Measurements from ENCODE around the gene GALNT15. TPM values are rescaled to one million over a fixed set of nuclear protein-coding genes. Genes with fewer than 3 reads are reported as not detected.

The GALNT15 gene, protein sequence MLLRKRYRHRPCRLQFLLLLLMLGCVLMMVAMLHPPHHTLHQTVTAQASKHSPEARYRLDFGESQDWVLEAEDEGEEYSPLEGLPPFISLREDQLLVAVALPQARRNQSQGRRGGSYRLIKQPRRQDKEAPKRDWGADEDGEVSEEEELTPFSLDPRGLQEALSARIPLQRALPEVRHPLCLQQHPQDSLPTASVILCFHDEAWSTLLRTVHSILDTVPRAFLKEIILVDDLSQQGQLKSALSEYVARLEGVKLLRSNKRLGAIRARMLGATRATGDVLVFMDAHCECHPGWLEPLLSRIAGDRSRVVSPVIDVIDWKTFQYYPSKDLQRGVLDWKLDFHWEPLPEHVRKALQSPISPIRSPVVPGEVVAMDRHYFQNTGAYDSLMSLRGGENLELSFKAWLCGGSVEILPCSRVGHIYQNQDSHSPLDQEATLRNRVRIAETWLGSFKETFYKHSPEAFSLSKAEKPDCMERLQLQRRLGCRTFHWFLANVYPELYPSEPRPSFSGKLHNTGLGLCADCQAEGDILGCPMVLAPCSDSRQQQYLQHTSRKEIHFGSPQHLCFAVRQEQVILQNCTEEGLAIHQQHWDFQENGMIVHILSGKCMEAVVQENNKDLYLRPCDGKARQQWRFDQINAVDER
- polyA plus RNA-seq (0.03 TPM in 1 of 3 replicates, not detected in the others), polyA minus RNA-seq (0.16 to 0.20 TPM in 2 of 3 replicates, not detected in the other)
- polyA plus RNA-seq (2011; ENCODE audit: low read depth), result 0.16 TPM
- polyA plus RNA-seq (2011; cell fraction: cytosol; rRNA removed), result not detected in 2 replicates
- 0.08 TPM in 1 of 2 replicates, not detected in the other for polyA plus RNA-seq (2011; cell fraction: nucleus; rRNA removed)
- polyA plus RNA-seq (2012; ENCODE audit: low replicate concordance), result 0.04 TPM in 1 of 2 replicates, not detected in the other
- not detected for polyA minus RNA-seq (2011; cell fraction: cytosol; rRNA and poly(A)+ RNA removed)
- 0.23 and 0.32 TPM in 2 replicates for polyA minus RNA-seq (2011; cell fraction: nucleus; rRNA and poly(A)+ RNA removed)

DNA sequence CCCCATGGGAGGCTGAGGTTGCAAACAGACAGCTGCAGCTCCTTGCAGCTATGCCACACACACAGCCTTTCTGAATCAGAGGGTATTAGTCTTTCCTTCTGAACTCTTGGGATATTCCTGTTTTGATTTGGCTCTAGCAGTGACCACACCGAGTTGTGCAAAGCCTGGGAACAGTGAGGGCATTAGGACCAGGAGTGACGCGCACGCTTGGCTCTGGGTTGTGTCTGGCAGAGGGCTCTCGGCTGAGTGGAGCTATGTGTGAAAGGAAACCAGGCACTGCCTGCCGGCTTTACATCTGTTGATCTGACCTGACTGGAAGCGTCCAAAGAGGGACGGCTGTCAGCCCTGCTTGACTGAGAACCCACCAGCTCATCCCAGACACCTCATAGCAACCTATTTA lies at the start of gene GALNT15:
TSS of gene GALNT15 (plus strand) at position 292 of the 400 bp plus-strand sequence. CDS start 472 bp downstream, outside the sequence.
- H3K27ac ChIP-seq (ENCODE audit: control insufficient read depth, insufficient read depth, low read length), result no peak within 1 kb of the TSS
- no peaks in the 10 kb centered on the region for H3K9me3 ChIP-seq (ENCODE audit: control insufficient read depth, low read depth, low read length)
- no peaks in the 10 kb centered on the region for H3K79me2 ChIP-seq (ENCODE audit: control insufficient read depth, insufficient read depth, low read length)
- no peaks in the 10 kb centered on the region for H4K20me1 ChIP-seq (ENCODE audit: control insufficient read depth, extremely low read depth, insufficient read depth, low read length)
- no peak within 1 kb of the TSS for H3K4me3 ChIP-seq (ENCODE audit: control insufficient read depth in 2 of 3, extremely low read depth in 1 of 3, insufficient read depth in 2 of 3, low read depth in 1 of 3, low read length in 3 of 3)
- no peak within 1 kb of the TSS for H2AFZ ChIP-seq (ENCODE audit: control insufficient read depth, low read length)
- H3K9ac ChIP-seq (ENCODE audit: control insufficient read depth, extremely low read depth, insufficient read depth, low read length), result no peak within 1 kb of the TSS
- TF ChIP-seq, protein P1, sequence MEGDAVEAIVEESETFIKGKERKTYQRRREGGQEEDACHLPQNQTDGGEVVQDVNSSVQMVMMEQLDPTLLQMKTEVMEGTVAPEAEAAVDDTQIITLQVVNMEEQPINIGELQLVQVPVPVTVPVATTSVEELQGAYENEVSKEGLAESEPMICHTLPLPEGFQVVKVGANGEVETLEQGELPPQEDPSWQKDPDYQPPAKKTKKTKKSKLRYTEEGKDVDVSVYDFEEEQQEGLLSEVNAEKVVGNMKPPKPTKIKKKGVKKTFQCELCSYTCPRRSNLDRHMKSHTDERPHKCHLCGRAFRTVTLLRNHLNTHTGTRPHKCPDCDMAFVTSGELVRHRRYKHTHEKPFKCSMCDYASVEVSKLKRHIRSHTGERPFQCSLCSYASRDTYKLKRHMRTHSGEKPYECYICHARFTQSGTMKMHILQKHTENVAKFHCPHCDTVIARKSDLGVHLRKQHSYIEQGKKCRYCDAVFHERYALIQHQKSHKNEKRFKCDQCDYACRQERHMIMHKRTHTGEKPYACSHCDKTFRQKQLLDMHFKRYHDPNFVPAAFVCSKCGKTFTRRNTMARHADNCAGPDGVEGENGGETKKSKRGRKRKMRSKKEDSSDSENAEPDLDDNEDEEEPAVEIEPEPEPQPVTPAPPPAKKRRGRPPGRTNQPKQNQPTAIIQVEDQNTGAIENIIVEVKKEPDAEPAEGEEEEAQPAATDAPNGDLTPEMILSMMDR (optimal IDR thresholded peaks at IDR 0.05 in 1 of 3, IDR thresholded peaks at IDR 0.05 in 1 of 3, conservative IDR thresholded peaks at IDR 0.05 in 1 of 3; ENCODE audit: extremely low read depth in 1 of 3, insufficient read depth in 2 of 3, low read length in 3 of 3), result no peak
- TF ChIP-seq EZH2 (IDR thresholded peaks at IDR 0.05; ENCODE audit: low read length), result no peak
- H3K36me3 ChIP-seq (ENCODE audit: control insufficient read depth in 2 of 2, extremely low read depth in 1 of 2, insufficient read depth in 2 of 2, low read length in 2 of 2), result no peaks in the 10 kb centered on the region
- H3K4me1 ChIP-seq (ENCODE audit: control insufficient read depth, extremely low read depth, insufficient read depth, low read length), result peaks cover 4% of the 10 kb centered on the region
- DNase-seq (ENCODE audit: low read depth, low spot score) (no peak), FAIRE-seq (no peak)
- dilution Hi-C loops (cut with MboI; ENCODE audit: extremely low pct_ligation_motif_present, low sequenced_read_pairs), result no loop called here
- H3K4me2 ChIP-seq (ENCODE audit: control insufficient read depth, extremely low read depth, insufficient read depth, low read depth, low read length), result peak within 1 kb of the TSS; percentile 29
- H3K9me1 ChIP-seq (ENCODE audit: control insufficient read depth, extremely low read depth, insufficient read depth, low read length), result no peaks in the 10 kb centered on the region
- peaks cover 12% of the 10 kb centered on the region for H3K27me3 ChIP-seq (ENCODE audit: control insufficient read depth, extremely low read depth, insufficient read depth, low read length)

DNA sequence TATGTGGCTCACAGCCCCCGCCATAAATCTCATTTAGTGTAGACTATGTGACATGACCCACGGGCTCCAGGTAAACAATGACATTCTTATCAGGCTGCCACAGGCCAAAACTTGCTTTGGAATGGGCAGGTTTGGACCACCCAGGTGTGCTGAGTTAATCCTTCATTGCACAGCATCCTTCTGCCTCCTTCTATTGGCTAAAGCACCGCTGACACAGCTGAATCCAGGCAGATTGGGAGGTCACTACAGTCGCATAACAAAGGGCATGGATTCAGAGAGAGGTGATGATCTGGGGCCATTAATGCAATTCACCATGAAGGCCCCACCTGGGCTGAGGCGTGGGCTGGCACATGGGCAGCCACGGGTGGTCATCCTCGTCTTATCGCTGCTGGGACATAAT lies 47.8 kb upstream of the GALNT15 start:
- Histone ChIP-seq H3K4me3 (ENCODE audit: control insufficient read depth in 2 of 3, extremely low read depth in 1 of 3, insufficient read depth in 2 of 3, low read depth in 1 of 3, low read length in 3 of 3) (no peak overlapping the region), H3K79me2 (ENCODE audit: control insufficient read depth, insufficient read depth, low read length) (no peaks in the 10 kb centered on the region), H3K9me3 (ENCODE audit: control insufficient read depth, low read depth, low read length) (no peaks in the 10 kb centered on the region), H3K4me2 (ENCODE audit: control insufficient read depth, extremely low read depth, insufficient read depth, low read depth, low read length) (no peak overlapping the region), H4K20me1 (ENCODE audit: control insufficient read depth, extremely low read depth, insufficient read depth, low read length) (no peaks in the 10 kb centered on the region), H3K9me1 (ENCODE audit: control insufficient read depth, extremely low read depth, insufficient read depth, low read length) (no peaks in the 10 kb centered on the region), H3K36me3 (ENCODE audit: control insufficient read depth in 2 of 2, extremely low read depth in 1 of 2, insufficient read depth in 2 of 2, low read length in 2 of 2) (no peaks in the 10 kb centered on the region), H3K4me1 (ENCODE audit: control insufficient read depth, extremely low read depth, insufficient read depth, low read length) (peaks cover 22% of the 10 kb centered on the region), H3K9ac (ENCODE audit: control insufficient read depth, extremely low read depth, insufficient read depth, low read length) (no peak overlapping the region), H2AFZ (ENCODE audit: control insufficient read depth, low read length) (no peak overlapping the region), H3K27me3 (ENCODE audit: control insufficient read depth, extremely low read depth, insufficient read depth, low read length) (peaks cover 3% of the 10 kb centered on the region), H3K27ac (ENCODE audit: control insufficient read depth, insufficient read depth, low read length) (no peak overlapping the region)
- FAIRE-seq, result no peak
- dilution Hi-C loops (cut with MboI; ENCODE audit: extremely low pct_ligation_motif_present, low sequenced_read_pairs), result no loop called here
- TF ChIP-seq, protein P1 (optimal IDR thresholded peaks at IDR 0.05 in 1 of 3, IDR thresholded peaks at IDR 0.05 in 1 of 3, conservative IDR thresholded peaks at IDR 0.05 in 1 of 3; ENCODE audit: extremely low read depth in 1 of 3, insufficient read depth in 2 of 3, low read length in 3 of 3), result no peak
- TF ChIP-seq EZH2 (IDR thresholded peaks at IDR 0.05; ENCODE audit: low read length), result no peak
- DNase-seq (ENCODE audit: low read depth, low spot score), result no peak

Measured in keratinocyte (primary cell).